ENCODE data around the gene HEXIM2. TPM values are rescaled to one million over a fixed set of nuclear protein-coding genes. Genes with fewer than 3 reads are reported as not detected.
A peak's percentile ranks its signal among the peaks of the same experiment; 100 is the strongest.

HEXIM2 gene
- polyA plus RNA-seq (2012; rRNA removed) = 8.4 and 9.3 TPM in 2 replicates
- 5.1 and 6.6 TPM in 2 replicates for polyA plus RNA-seq (2012; cell fraction: cytosol; rRNA removed)
- 8.7 and 14.7 TPM in 2 replicates for polyA plus RNA-seq (2012; cell fraction: nucleus; rRNA removed)

GRCh38 chr17:45161288-45162024 lies at the start of gene HEXIM2:
Gene HEXIM2, plus strand, starts transcription at chr17:45161875. Its CDS starts 919 bp downstream, at chr17:45162794.
- peak; percentile 96 for DNase-seq
- Histone ChIP-seq H3K27ac (ENCODE audit: low read depth in 2 of 2, low read length in 1 of 2) (peak within 1 kb of the TSS; percentile 90 to 94), H3K4me2 (peak within 1 kb of the TSS; percentile 91), H3K4me3 (ENCODE audit: low read depth in 2 of 2, low read length in 1 of 2) (peak within 1 kb of the TSS; percentile 74 to 91), H3K36me3 (replicated peaks in 1 of 2; ENCODE audit: control insufficient read depth in 1 of 2, insufficient read depth in 2 of 2, low read length in 1 of 2) (peaks cover 0 to 9% of the 10 kb centered on the region in 2 experiments), H3F3A (replicated peaks; ENCODE audit: insufficient read depth) (peaks cover 19% of the 10 kb centered on the region), H3K4me1 (ENCODE audit: control insufficient read depth in 1 of 2, insufficient read depth in 2 of 2, low read depth in 1 of 2, low read length in 1 of 2) (peaks cover 6 to 18% of the 10 kb centered on the region in 2 experiments; a peak in 2 of 4 replicates), H3K9me2 (no peaks in the 10 kb centered on the region), H3K27me3 (ENCODE audit: insufficient read depth) (no peaks in the 10 kb centered on the region), H3K9ac (peak within 1 kb of the TSS; percentile 99), H2AFZ (ENCODE audit: low read depth) (peak within 1 kb of the TSS; percentile 39), H3K9me3 (no peaks in the 10 kb centered on the region), H4K20me1 (ENCODE audit: insufficient read depth) (no peaks in the 10 kb centered on the region), H3K79me2 (ENCODE audit: insufficient read depth) (peaks cover 54% of the 10 kb centered on the region)
- POLR2A ChIA-PET = interaction anchor here (0.6 to 4.7 kb wide), 11 partner anchors 11 to 205 kb away, joined by 3 to 210 read pairs (median 4); partner anchors contain the start of genes ACBD4, HEXIM1 and NMT1
- CTCF ChIA-PET = interaction anchor here (0.6 to 9.7 kb wide), 13 partner anchors 9 to 67 kb away, joined by 3 to 114 read pairs (median 4); partner anchors contain the start of genes ACBD4, HEXIM1 and PLCD3
- under 1% methylated on average over 30 of the region's 53 CpGs for WGBS (ENCODE audit: low lambda C conversion rate)
- TF ChIP-seq POLR2AphosphoS5 (IDR thresholded peaks at IDR 0.05; ENCODE audit: low read depth, low read length) (peak; percentile 85), TAF1 (IDR thresholded peaks at IDR 0.05; ENCODE audit: borderline replicate concordance, low read depth, low read length) (peak; percentile 100), EP300 (IDR thresholded peaks at IDR 0.05; ENCODE audit: borderline replicate concordance in 1 of 2, low read depth in 1 of 2, low read length in 1 of 2) (peak in 1 of 2 experiments; percentile 55; a peak in 1 of 4 replicates), RAD21 (IDR thresholded peaks at IDR 0.05; ENCODE audit: low read length) (no peak), YY1 (IDR thresholded peaks at IDR 0.05; ENCODE audit: low read depth) (peak; percentile 99), GABPA (IDR thresholded peaks at IDR 0.05; ENCODE audit: low read depth) (peak; percentile 37; the same call in 1 of the 2 replicates), JUND (IDR thresholded peaks at IDR 0.05) (no peak), MXI1 (IDR thresholded peaks at IDR 0.05; ENCODE audit: low read depth, low read length) (peak; percentile 17; the same call in 1 of the 2 replicates), RXRA (IDR thresholded peaks at IDR 0.05; ENCODE audit: borderline replicate concordance, low read depth) (no peak), SIN3A (IDR thresholded peaks at IDR 0.05; ENCODE audit: borderline replicate concordance, low read depth, low read length) (0 out of 2 replicates have a peak, but pooled peaks have one; percentile 28), TEAD4 (IDR thresholded peaks at IDR 0.05; ENCODE audit: borderline replicate concordance, insufficient read depth) (no peak), GATA2 (CRISPR knock-in tag; IDR thresholded peaks at IDR 0.05) (no peak), CHD2 (IDR thresholded peaks at IDR 0.05; ENCODE audit: low read length, partially characterized antibody) (peak; percentile 98), CTCF (IDR thresholded peaks at IDR 0.05) (no peak), EZH2phosphoT487 (IDR thresholded peaks at IDR 0.05; ENCODE audit: borderline replicate concordance, low read depth) (no peak), TCF12 (IDR thresholded peaks at IDR 0.05) (no peak), FOXJ3 (CRISPR knock-in tag; IDR thresholded peaks at IDR 0.05) (no peak), PBX3 (IDR thresholded peaks at IDR 0.05) (peak; percentile 99), NRF1 (IDR thresholded peaks at IDR 0.05; ENCODE audit: low read depth, low read length) (peak; percentile 93), RCOR1 (IDR thresholded peaks at IDR 0.05; ENCODE audit: low read length) (peak; percentile 78), MAX (IDR thresholded peaks at IDR 0.05; ENCODE audit: low read depth) (peak; percentile 74), MEF2A (IDR thresholded peaks at IDR 0.05; ENCODE audit: borderline replicate concordance, low read depth) (no peak), NFIC (IDR thresholded peaks at IDR 0.05; ENCODE audit: borderline replicate concordance) (peak; percentile 56), FOSL2 (IDR thresholded peaks at IDR 0.05; ENCODE audit: borderline replicate concordance, low read depth) (no peak), ZBTB33 (IDR thresholded peaks at IDR 0.05; ENCODE audit: borderline replicate concordance, low read depth) (no peak)
